ENCODE results near the gene RAP2C.
A peak's percentile ranks its signal among the peaks of the same experiment; 100 is the strongest.

Gene RAP2C

GRCh38 chrX:132219343-132219768 is at the start of gene RAP2C:
RAP2C (minus strand) TSS chrX:132219447; CDS start chrX:132217268, 2,179 bp downstream.
- peak; percentile 57 for DNase-seq (ENCODE audit: low read depth)

GRCh38 chrX:132267392-132267791 is 48.1 kb upstream of the RAP2C start:
- DNase-seq (ENCODE audit: low read depth) = no peak

- peak; percentile 85 for DNase-seq (ENCODE audit: low read depth)
Measured at GRCh38 chrX:132266583-132267355, 47.5 kb upstream of the RAP2C start.

- DNase-seq (ENCODE audit: low read depth) = no peak
Measured at GRCh38 chrX:132263127-132263526, 43.9 kb upstream of the RAP2C start.

GRCh38 chrX:132258509-132258908 is 39.3 kb upstream of the RAP2C start:
- no peak for DNase-seq (ENCODE audit: low read depth)

- peak; percentile 55 for DNase-seq (ENCODE audit: low read depth)
Measured at GRCh38 chrX:132257116-132257515, 37.9 kb upstream of the RAP2C start.

GRCh38 chrX:132236121-132236520 is 16.9 kb upstream of the RAP2C start:
- peak; percentile 44 for DNase-seq (ENCODE audit: low read depth)

GRCh38 chrX:132235488-132235887 is 16.2 kb upstream of the RAP2C start:
- no peak for DNase-seq (ENCODE audit: low read depth)

- no peak for DNase-seq (ENCODE audit: low read depth)
Measured at GRCh38 chrX:132231587-132231986, 12.3 kb upstream of the RAP2C start.

- peak; percentile 71 for DNase-seq (ENCODE audit: low read depth)
Measured at GRCh38 chrX:132227383-132228112, 8.3 kb upstream of the RAP2C start.

- no peak for DNase-seq (ENCODE audit: low read depth)
Measured at GRCh38 chrX:132226169-132226568, 6.9 kb upstream of the RAP2C start.

GRCh38 chrX:132218100-132218812 is 991 bp downstream of the RAP2C start:
- DNase-seq (ENCODE audit: low read depth) = peak; percentile 81

GRCh38 chrX:132217203-132218073 is 1.8 kb downstream of the RAP2C start:
- peak; percentile 88 for DNase-seq (ENCODE audit: low read depth)

GRCh38 chrX:132216806-132217202 is 2.4 kb downstream of the RAP2C start:
- peak; percentile 55 for DNase-seq (ENCODE audit: low read depth)

- peak; percentile 55 for DNase-seq (ENCODE audit: low read depth)
Measured at GRCh38 chrX:132216283-132216682, 3.0 kb downstream of the RAP2C start.

- DNase-seq (ENCODE audit: low read depth) = no peak
Measured at GRCh38 chrX:132214518-132214917, 4.7 kb downstream of the RAP2C start.

GRCh38 chrX:132209527-132209926 is 9.7 kb downstream of the RAP2C start:
- DNase-seq (ENCODE audit: low read depth) = peak; percentile 65

GRCh38 chrX:132208422-132208821 is 10.8 kb downstream of the RAP2C start:
- no peak for DNase-seq (ENCODE audit: low read depth)

GRCh38 chrX:132207996-132208395 is 11.3 kb downstream of the RAP2C start:
- peak; percentile 70 for DNase-seq (ENCODE audit: low read depth)

GRCh38 chrX:132206259-132206658 is 13.0 kb downstream of the RAP2C start:
- peak; percentile 56 for DNase-seq (ENCODE audit: low read depth)

GRCh38 chrX:132204629-132205028 is 14.6 kb downstream of the RAP2C start:
- no peak for DNase-seq (ENCODE audit: low read depth)

- DNase-seq (ENCODE audit: low read depth) = no peak
Measured at GRCh38 chrX:132200976-132201375, 18.3 kb downstream of the RAP2C start.
